ENCODE results near the gene MTPN.

The MTPN gene

GRCh38 chr7:135977007-135977741 lies at the start of gene MTPN:
MTPN (minus strand) TSS chr7:135977359; CDS start chr7:135977100, 259 bp downstream.
- DNase-seq: peak; percentile 98

GRCh38 chr7:136026209-136026608 lies 49.0 kb upstream of the MTPN start:
- no peak for DNase-seq

GRCh38 chr7:136023134-136023869 lies 46.1 kb upstream of the MTPN start:
- DNase-seq: peak; percentile 90

GRCh38 chr7:136020556-136020955 lies 43.4 kb upstream of the MTPN start:
- no peak for DNase-seq

GRCh38 chr7:136018104-136018503 lies 40.9 kb upstream of the MTPN start:
- no peak for DNase-seq

GRCh38 chr7:136016649-136017395 lies 39.7 kb upstream of the MTPN start:
- no peak for DNase-seq

GRCh38 chr7:136015638-136016037 lies 38.5 kb upstream of the MTPN start:
- DNase-seq: no peak

GRCh38 chr7:136014659-136015058 lies 37.5 kb upstream of the MTPN start:
- no peak for DNase-seq

- DNase-seq: no peak
Observed at GRCh38 chr7:136012238-136012637, 35.1 kb upstream of the MTPN start.

GRCh38 chr7:136009488-136010079 lies 32.4 kb upstream of the MTPN start:
- peak; percentile 41 for DNase-seq

GRCh38 chr7:136006208-136006607 lies 29.0 kb upstream of the MTPN start:
- DNase-seq: no peak

GRCh38 chr7:136004083-136004482 lies 26.9 kb upstream of the MTPN start:
- DNase-seq: no peak

GRCh38 chr7:136002802-136003201 lies 25.6 kb upstream of the MTPN start:
- no peak for DNase-seq

GRCh38 chr7:136000288-136000913 lies 23.2 kb upstream of the MTPN start:
- DNase-seq: no peak

- DNase-seq: no peak
Observed at GRCh38 chr7:135998081-135998480, 20.9 kb upstream of the MTPN start.

GRCh38 chr7:135995748-135996147 lies 18.6 kb upstream of the MTPN start:
- no peak for DNase-seq

- DNase-seq: no peak
Observed at GRCh38 chr7:135994466-135995205, 17.5 kb upstream of the MTPN start.

GRCh38 chr7:135993950-135994349 lies 16.8 kb upstream of the MTPN start:
- no peak for DNase-seq

GRCh38 chr7:135991906-135992305 lies 14.7 kb upstream of the MTPN start:
- DNase-seq: no peak

- no peak for DNase-seq
Observed at GRCh38 chr7:135991322-135991721, 14.2 kb upstream of the MTPN start.

- no peak for DNase-seq
Observed at GRCh38 chr7:135990258-135990657, 13.1 kb upstream of the MTPN start.
